ENCODE data around the gene CALCOCO2. TPM values are rescaled to one million over a fixed set of nuclear protein-coding genes. Genes with fewer than 3 reads are reported as not detected.

CALCOCO2 gene
- total and polyA plus RNA-seq, 2 of the 13 experiments (the other 11 are each of a cell fraction or from before 2014, with no cell fraction given): 72.9 to 111 TPM

DNA sequence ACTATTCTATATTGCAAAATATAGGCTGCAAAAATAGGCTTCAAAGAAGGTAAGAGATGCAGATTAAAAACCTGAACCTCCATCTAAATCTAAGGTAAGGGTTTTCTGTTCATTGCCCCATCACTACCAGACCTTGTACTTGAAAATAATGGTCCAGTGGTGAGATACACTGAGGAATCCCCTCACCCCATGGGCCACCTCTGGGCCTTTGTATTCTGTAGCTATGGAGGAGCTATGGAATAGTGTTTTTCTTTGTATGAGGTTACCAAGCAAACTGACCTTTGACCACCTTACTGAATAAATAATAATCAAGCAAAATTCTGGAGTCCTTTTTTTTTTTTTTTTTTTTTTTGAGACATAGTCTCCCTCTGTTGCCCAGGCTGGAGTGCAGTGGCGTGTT is 72.6 kb downstream of the CALCOCO2 start (continued):
- TF ChIP-seq, protein P1, sequence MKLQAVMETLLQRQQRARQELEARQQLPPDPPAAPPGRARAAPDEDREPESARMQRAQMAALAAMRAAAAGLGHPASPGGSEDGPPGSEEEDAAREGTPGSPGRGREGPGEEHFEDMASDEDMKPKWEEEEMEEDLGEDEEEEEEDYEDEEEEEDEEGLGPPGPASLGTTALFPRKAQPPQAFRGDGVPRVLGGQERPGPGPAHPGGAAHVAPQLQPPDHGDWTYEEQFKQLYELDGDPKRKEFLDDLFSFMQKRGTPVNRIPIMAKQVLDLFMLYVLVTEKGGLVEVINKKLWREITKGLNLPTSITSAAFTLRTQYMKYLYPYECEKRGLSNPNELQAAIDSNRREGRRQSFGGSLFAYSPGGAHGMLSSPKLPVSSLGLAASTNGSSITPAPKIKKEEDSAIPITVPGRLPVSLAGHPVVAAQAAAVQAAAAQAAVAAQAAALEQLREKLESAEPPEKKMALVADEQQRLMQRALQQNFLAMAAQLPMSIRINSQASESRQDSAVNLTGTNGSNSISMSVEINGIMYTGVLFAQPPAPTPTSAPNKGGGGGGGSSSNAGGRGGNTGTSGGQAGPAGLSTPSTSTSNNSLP (IDR thresholded peaks at IDR 0.05; ENCODE audit: low read depth, low read length): 0 out of 2 replicates have a peak, but pooled peaks have one; percentile 24
- TF ChIP-seq, protein P2, sequence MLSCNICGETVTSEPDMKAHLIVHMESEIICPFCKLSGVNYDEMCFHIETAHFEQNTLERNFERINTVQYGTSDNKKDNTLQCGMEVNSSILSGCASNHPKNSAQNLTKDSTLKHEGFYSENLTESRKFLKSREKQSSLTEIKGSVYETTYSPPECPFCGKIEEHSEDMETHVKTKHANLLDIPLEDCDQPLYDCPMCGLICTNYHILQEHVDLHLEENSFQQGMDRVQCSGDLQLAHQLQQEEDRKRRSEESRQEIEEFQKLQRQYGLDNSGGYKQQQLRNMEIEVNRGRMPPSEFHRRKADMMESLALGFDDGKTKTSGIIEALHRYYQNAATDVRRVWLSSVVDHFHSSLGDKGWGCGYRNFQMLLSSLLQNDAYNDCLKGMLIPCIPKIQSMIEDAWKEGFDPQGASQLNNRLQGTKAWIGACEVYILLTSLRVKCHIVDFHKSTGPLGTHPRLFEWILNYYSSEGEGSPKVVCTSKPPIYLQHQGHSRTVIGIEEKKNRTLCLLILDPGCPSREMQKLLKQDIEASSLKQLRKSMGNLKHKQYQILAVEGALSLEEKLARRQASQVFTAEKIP (CRISPR knock-in tag; IDR thresholded peaks at IDR 0.05; ENCODE audit: borderline replicate concordance): no peak
- TF ChIP-seq TBP (CRISPR knock-in tag; IDR thresholded peaks at IDR 0.05): no peak
- no peak for TF ChIP-seq MTF2 (CRISPR knock-in tag; IDR thresholded peaks at IDR 0.05; ENCODE audit: borderline replicate concordance)
- peak; percentile 46; the same call in 1 of the 2 replicates for TF ChIP-seq SIX1 (CRISPR knock-in tag; IDR thresholded peaks at IDR 0.05; ENCODE audit: borderline replicate concordance)
- TF ChIP-seq DNMT3B (CRISPR knock-in tag; conservative IDR thresholded peaks at IDR 0.05): no peak
- TF ChIP-seq, protein P3, sequence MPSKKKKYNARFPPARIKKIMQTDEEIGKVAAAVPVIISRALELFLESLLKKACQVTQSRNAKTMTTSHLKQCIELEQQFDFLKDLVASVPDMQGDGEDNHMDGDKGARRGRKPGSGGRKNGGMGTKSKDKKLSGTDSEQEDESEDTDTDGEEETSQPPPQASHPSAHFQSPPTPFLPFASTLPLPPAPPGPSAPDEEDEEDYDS (CRISPR knock-in tag; IDR thresholded peaks at IDR 0.05): no peak
- TF ChIP-seq, protein P4, sequence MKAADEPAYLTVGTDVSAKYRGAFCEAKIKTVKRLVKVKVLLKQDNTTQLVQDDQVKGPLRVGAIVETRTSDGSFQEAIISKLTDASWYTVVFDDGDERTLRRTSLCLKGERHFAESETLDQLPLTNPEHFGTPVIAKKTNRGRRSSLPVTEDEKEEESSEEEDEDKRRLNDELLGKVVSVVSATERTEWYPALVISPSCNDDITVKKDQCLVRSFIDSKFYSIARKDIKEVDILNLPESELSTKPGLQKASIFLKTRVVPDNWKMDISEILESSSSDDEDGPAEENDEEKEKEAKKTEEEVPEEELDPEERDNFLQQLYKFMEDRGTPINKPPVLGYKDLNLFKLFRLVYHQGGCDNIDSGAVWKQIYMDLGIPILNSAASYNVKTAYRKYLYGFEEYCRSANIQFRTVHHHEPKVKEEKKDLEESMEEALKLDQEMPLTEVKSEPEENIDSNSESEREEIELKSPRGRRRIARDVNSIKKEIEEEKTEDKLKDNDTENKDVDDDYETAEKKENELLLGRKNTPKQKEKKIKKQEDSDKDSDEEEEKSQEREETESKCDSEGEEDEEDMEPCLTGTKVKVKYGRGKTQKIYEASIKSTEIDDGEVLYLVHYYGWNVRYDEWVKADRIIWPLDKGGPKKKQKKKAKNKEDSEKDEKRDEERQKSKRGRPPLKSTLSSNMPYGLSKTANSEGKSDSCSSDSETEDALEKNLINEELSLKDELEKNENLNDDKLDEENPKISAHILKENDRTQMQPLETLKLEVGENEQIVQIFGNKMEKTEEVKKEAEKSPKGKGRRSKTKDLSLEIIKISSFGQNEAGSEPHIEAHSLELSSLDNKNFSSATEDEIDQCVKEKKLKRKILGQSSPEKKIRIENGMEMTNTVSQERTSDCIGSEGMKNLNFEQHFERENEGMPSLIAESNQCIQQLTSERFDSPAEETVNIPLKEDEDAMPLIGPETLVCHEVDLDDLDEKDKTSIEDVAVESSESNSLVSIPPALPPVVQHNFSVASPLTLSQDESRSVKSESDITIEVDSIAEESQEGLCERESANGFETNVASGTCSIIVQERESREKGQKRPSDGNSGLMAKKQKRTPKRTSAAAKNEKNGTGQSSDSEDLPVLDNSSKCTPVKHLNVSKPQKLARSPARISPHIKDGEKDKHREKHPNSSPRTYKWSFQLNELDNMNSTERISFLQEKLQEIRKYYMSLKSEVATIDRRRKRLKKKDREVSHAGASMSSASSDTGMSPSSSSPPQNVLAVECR (CRISPR knock-in tag; IDR thresholded peaks at IDR 0.05; ENCODE audit: borderline replicate concordance): no peak
- TF ChIP-seq, protein P5, sequence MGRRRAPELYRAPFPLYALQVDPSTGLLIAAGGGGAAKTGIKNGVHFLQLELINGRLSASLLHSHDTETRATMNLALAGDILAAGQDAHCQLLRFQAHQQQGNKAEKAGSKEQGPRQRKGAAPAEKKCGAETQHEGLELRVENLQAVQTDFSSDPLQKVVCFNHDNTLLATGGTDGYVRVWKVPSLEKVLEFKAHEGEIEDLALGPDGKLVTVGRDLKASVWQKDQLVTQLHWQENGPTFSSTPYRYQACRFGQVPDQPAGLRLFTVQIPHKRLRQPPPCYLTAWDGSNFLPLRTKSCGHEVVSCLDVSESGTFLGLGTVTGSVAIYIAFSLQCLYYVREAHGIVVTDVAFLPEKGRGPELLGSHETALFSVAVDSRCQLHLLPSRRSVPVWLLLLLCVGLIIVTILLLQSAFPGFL (CRISPR knock-in tag; IDR thresholded peaks at IDR 0.05): no peak
- no peak for TF ChIP-seq ZNF839 (CRISPR knock-in tag; IDR thresholded peaks at IDR 0.05; ENCODE audit: borderline replicate concordance)
- TF ChIP-seq PPARG (CRISPR knock-in tag; conservative IDR thresholded peaks at IDR 0.05): 0 out of 2 replicates have a peak, but pooled peaks have one; percentile 18
- TF ChIP-seq KLF13 (CRISPR knock-in tag; IDR thresholded peaks at IDR 0.05): no peak
- TF ChIP-seq, protein P6, sequence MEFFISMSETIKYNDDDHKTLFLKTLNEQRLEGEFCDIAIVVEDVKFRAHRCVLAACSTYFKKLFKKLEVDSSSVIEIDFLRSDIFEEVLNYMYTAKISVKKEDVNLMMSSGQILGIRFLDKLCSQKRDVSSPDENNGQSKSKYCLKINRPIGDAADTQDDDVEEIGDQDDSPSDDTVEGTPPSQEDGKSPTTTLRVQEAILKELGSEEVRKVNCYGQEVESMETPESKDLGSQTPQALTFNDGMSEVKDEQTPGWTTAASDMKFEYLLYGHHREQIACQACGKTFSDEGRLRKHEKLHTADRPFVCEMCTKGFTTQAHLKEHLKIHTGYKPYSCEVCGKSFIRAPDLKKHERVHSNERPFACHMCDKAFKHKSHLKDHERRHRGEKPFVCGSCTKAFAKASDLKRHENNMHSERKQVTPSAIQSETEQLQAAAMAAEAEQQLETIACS (CRISPR knock-in tag; IDR thresholded peaks at IDR 0.05): no peak
- TF ChIP-seq SOX6 (IDR thresholded peaks at IDR 0.05): no peak
- peak; percentile 22; the same call in 1 of the 2 replicates for TF ChIP-seq SOX6 (CRISPR knock-in tag; IDR thresholded peaks at IDR 0.05)
- no peak for TF ChIP-seq GTF2F1 (IDR thresholded peaks at IDR 0.05; ENCODE audit: low read length)
- TF ChIP-seq ZNF296 (CRISPR knock-in tag; conservative IDR thresholded peaks at IDR 0.05): no peak
- no peak for TF ChIP-seq REPIN1 (CRISPR knock-in tag; IDR thresholded peaks at IDR 0.05; ENCODE audit: borderline replicate concordance, low read depth)
- no peak for TF ChIP-seq SOX13 (IDR thresholded peaks at IDR 0.05)
- peak in 1 of 2 experiments; percentile 44; a peak in 1 of 4 replicates for TF ChIP-seq SOX13 (CRISPR knock-in tag; conservative IDR thresholded peaks at IDR 0.05 in 1 of 2, IDR thresholded peaks at IDR 0.05 in 1 of 2)
- no peak for TF ChIP-seq PAX8 (CRISPR knock-in tag; IDR thresholded peaks at IDR 0.05; ENCODE audit: borderline replicate concordance)
